GM12878 (cell line): ENCODE measurements around the gene ZNF385C. TPM values are rescaled to one million over a fixed set of nuclear protein-coding genes. Genes with fewer than 3 reads are reported as not detected.
A peak's percentile ranks its signal among the peaks of the same experiment; 100 is the strongest.

ENCODE experiments used
- ATAC-seq: fragments of 200-7000 bp; cut with Tn5 transposase; 3 replicates; pipeline ENCODE4 v1.9.1; 2020; ENCODE audit warnings: mild to moderate bottlenecking, moderate library complexity
- BruUV-seq: library from RNA; stranded (reverse); fragments of 400-500 nt; replicated peaks from 2 replicates; lab custom pipeline; 2021; lab: Mats Ljungman, UMichigan
- CTCF ChIA-PET: fragments of 300-600 bp; sonication (Branson Sonifier 250); formaldehyde crosslinking; extraction: SDS; loops from one replicate; lab custom pipeline; 2021; ENCODE audit warnings: inconsistent platforms; lab: Yijun Ruan, JAX
- POLR2A ChIA-PET: fragments of 350-600 bp; formaldehyde crosslinking; extraction: SDS; loops from one replicate; lab custom pipeline; 2021; ENCODE audit warnings: inconsistent platforms; lab: Charles Lee
- RAD21 ChIA-PET: fragments of 300-600 bp; sonication (Branson Sonifier 250); formaldehyde crosslinking; loops from one replicate; lab custom pipeline; 2023; ENCODE audit warnings: antibody characterized with exemption; ENCODE audit not compliant: unreplicated experiment; lab: Charles Lee
- SMC1A ChIA-PET: fragments of 300-600 bp; sonication (Branson Sonifier 250); formaldehyde crosslinking; loops from one replicate; lab custom pipeline; 2023; ENCODE audit not compliant: unreplicated experiment, uncharacterized antibody; lab: Charles Lee
- DNase-seq: peaks from one replicate; pipeline ENCODE4 v3.0.0-alpha.2; 2011; ENCODE audit warnings: low read depth, low spot score
- FAIRE-seq: peaks from 3 replicates; lab custom pipeline; 2011; peaks lifted over from hg19 to GRCh38; lab: Jason Lieb, UNC
- H2AFZ ChIP-seq: 2 replicates; pipeline ENCODE4 v1.6.0; 2011; ENCODE audit warnings: low read depth, low read length, control low read depth; ENCODE audit not compliant: control insufficient read depth
- H3K27ac ChIP-seq: 2 replicates; pipeline ENCODE4 v1.5.1; 2011; ENCODE audit warnings: control low read depth; ENCODE audit not compliant: control insufficient read depth, insufficient read depth
- H3K27me3 ChIP-seq, 2 experiments: replicated peaks in 1 of 2; 2 replicates each; pipeline versions ENCODE4 v1.6.0 to v1.6.1; 2011; ENCODE audit warnings: low read length in 1 of 2; ENCODE audit not compliant: control insufficient read depth in 2 of 2, insufficient read depth in 2 of 2
- H3K36me3 ChIP-seq, 2 experiments: 2 replicates each; pipeline ENCODE4 v1.5.1; 2011; ENCODE audit warnings: low read length in 1 of 2; ENCODE audit not compliant: control insufficient read depth in 2 of 2, insufficient read depth in 2 of 2
- H3K4me1 ChIP-seq: 2 replicates; pipeline ENCODE4 v1.6.1; 2011; ENCODE audit warnings: mild to moderate bottlenecking, low read length, moderate library complexity, mixed read lengths; ENCODE audit not compliant: control insufficient read depth, insufficient read depth
- H3K4me2 ChIP-seq: 2 replicates; pipeline ENCODE4 v1.6.0; 2011; ENCODE audit warnings: control low read depth; ENCODE audit not compliant: control insufficient read depth, insufficient read depth
- H3K4me3 ChIP-seq: fragments of 200-600 bp; sonication (generic); 2 replicates; pipeline ENCODE4 v1.5.1; 2016
- H3K79me2 ChIP-seq: 2 replicates; pipeline ENCODE4 v1.6.0; 2011; ENCODE audit warnings: low read length; ENCODE audit not compliant: control insufficient read depth, insufficient read depth
- H3K9ac ChIP-seq: 2 replicates; pipeline ENCODE4 v1.8.0; 2011; ENCODE audit warnings: low read length, control low read depth, mixed read lengths; ENCODE audit not compliant: control insufficient read depth, insufficient read depth
- H3K9me3 ChIP-seq: replicated peaks from 3 replicates; pipeline ENCODE4 v1.5.1; 2011; ENCODE audit warnings: mild to moderate bottlenecking, low read length; ENCODE audit not compliant: control insufficient read depth, insufficient read depth
- H4K20me1 ChIP-seq: 2 replicates; pipeline ENCODE4 v1.6.0; 2011; ENCODE audit not compliant: control insufficient read depth, insufficient read depth
- GABPA ChIP-seq: IDR thresholded peaks from 2 replicates; pipeline ENCODE4 v1.6.1; 2014; ENCODE audit warnings: antibody characterized with exemption, low read depth, mild to moderate bottlenecking, inconsistent platforms
- HDAC2 ChIP-seq: fragments of 200-600 bp; sonication (generic); IDR thresholded peaks from 2 replicates; pipeline ENCODE4 v1.6.1; 2017
- SREBF2 ChIP-seq: IDR thresholded peaks from 2 replicates; pipeline ENCODE4 v1.6.1; 2012; ENCODE audit warnings: mild to moderate bottlenecking, low read length
- ZBTB11 ChIP-seq: fragments of 450-650 bp; formaldehyde crosslinking; IDR thresholded peaks from 2 replicates; pipeline ENCODE4 v1.5.0; 2022; ENCODE audit warnings: mild to moderate bottlenecking, missing genetic modification characterization
- ZZZ3 ChIP-seq: IDR thresholded peaks from 2 replicates; pipeline ENCODE4 v1.6.1; 2011; ENCODE audit warnings: low read depth; ENCODE audit not compliant: control insufficient read depth, insufficient read length
- WGBS: methylation state at CpG from one replicate; pipeline ENCODE4 v1.1.6; 2016; ENCODE audit warnings: low lambda C conversion rate; ENCODE audit not compliant: insufficient replicate concordance, insufficient coverage; ENCODE audit errors: missing lambda C conversion rate; 5-methylcytosine and 5-hydroxymethylcytosine counted together
- in situ Hi-C: fragments of 300-500 bp; cut with MboI; formaldehyde crosslinking; loops from 9 replicates; pipeline ENCODE4 v1.14.3; 2018; ENCODE audit warnings: mixed read lengths
- intact Hi-C: fragments of 100-400 bp; cut with micrococcal nuclease; formaldehyde crosslinking; loops from one replicate; pipeline ENCODE4 v1.14.2; 2022; ENCODE audit not compliant: unreplicated experiment
- polyA plus RNA-seq, 11 experiments: library from polyadenylated mRNA; depleted of rRNA in 4 of 11; unstranded in 6 of 11; stranded (reverse) in 5 of 11; fragments of >200 nt; fragmentation: Nextera tagmentation in 4 of 11; fragmentation: Illumina TruSeq in 1 of 11; extraction: Ambion mirVana in 4 of 11; extraction: Trizol in 1 of 11; gene quantifications; 1 replicate in 1 of 11; 2 replicates in 10 of 11; pipeline versions ENCODE4 v1.2.1 to v1.2.3, GENCODE V29; 2011 to 2016; ENCODE audit warnings: inconsistent platforms in 2 of 11, missing spikeins in 2 of 11, low read depth in 1 of 11
- total RNA-seq, 4 experiments: library from RNA; depleted of rRNA in 3 of 4; stranded (reverse); fragments of >200 nt in 3 of 4; fragmentation: Illumina TruSeq in 1 of 4; extraction: Trizol in 1 of 4; gene quantifications; 2 replicates each; pipeline versions ENCODE4 v1.2.1 to v1.2.3, GENCODE V29; 2013 to 2021
- TF ChIP-seq, protein P1 (sequence below): fragments of 450-650 bp; IDR thresholded peaks from 2 replicates; pipeline ENCODE4 v1.6.1; 2016; ENCODE audit warnings: mild to moderate bottlenecking
- TF ChIP-seq, protein P2 (sequence below): IDR thresholded peaks from 2 replicates; pipeline ENCODE4 v1.6.1; 2012; ENCODE audit warnings: improper control_type of control experiment, low read depth, low read length; ENCODE audit not compliant: insufficient replicate concordance
- TF ChIP-seq, protein P3 (sequence below): fragments of 450-650 bp; IDR thresholded peaks from 2 replicates; pipeline ENCODE4 v1.6.1; 2017; ENCODE audit warnings: mild to moderate bottlenecking, low read depth, inconsistent platforms; ENCODE audit not compliant: poor library complexity, severe bottlenecking

ZNF385C gene
- total and polyA plus RNA-seq, 10 of the 15 experiments (the other 5 are each of a cell fraction or from before 2014, with no cell fraction given), result 0.06 to 0.20 (median 0.07) TPM; not detected in 5

DNA sequence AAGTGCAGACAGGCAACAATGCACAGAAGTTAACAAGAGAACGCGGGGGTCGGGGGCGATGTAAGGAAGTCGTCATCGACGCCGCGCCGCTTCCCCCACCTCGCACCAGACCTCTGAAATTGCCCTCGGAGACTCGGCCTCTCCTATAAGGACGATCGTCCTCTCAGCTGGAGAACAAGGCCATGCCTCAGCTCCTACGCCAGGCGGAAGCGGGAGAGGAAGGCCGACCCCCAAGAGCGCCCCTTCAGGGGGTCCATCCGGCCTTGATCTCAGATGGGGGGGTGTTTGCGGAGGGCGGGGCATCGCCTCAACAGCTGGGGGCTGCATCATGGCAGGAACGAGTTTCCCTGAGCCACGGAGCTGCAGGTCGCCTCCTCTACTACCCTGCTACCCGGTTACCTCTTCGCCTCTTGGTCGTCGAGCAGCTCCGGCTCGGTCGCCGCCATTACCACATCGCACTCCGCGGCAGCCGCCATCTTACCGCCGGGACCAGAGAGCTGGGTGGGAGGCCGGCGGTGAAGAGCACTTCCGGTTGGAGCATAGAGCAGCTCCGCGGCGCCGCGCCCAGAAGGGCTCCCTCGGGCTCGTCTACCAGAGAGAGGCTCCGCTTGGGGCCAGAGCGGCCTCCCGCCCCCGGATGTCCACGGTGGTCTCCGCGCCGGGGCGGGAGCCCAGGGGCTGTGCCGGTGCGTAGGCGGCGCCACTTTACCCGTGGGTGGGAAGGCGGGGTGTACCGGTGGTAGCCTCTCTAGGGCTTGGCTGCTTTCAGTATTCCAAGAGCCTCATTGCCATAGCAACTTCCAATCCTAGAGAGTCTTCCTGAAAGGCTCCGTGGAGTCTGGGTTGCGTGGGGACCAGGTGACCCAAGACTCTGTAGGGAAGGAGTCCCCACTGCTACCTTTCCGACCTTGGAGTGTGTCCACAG lies 81.1 kb downstream of the ZNF385C start, which contains the start of gene DNAJC7:
DNAJC7 (minus strand) TSS at position 499 of the 925 bp plus-strand sequence; CDS start at position 476, 23 bp downstream.
- Histone ChIP-seq H3K4me2 (peak within 1 kb of the TSS; percentile 97), H3K4me3 (peak within 1 kb of the TSS; percentile 85), H3K36me3 (no peaks in the 10 kb centered on the region; a peak in 1 of 4 replicates), H3K27me3 (no peaks in the 10 kb centered on the region), H3K79me2 (peaks cover 70% of the 10 kb centered on the region), H2AFZ (peak within 1 kb of the TSS; percentile 95), H3K9ac (peak within 1 kb of the TSS; percentile 99), H3K4me1 (peaks cover 23% of the 10 kb centered on the region), H3K9me3 (no peaks in the 10 kb centered on the region), H4K20me1 (no peaks in the 10 kb centered on the region), H3K27ac (peak within 1 kb of the TSS; percentile 97)
- ChIA-PET RAD21 (interaction anchor here (0.6 to 6.6 kb wide), 13 partner anchors 9 to 164 kb away, joined by 3 to 53 read pairs (median 5); partner anchors contain the start of genes ACLY, CNP and DHX58), POLR2A (interaction anchor here (0.5 to 3.2 kb wide), 18 partner anchors 13 to 164 kb away, joined by 3 to 45 read pairs (median 4); partner anchors contain the start of genes ACLY, CNP, DHX58 and KAT2A), SMC1A (interaction anchor here (0.7 to 2.5 kb wide), 10 partner anchors 8 to 176 kb away, joined by 3 to 19 read pairs (median 4); partner anchors contain the start of genes CNP and DHX58), CTCF (interaction anchor here (0.6 to 5.6 kb wide), 20 partner anchors 9 to 389 kb away, joined by 3 to 85 read pairs (median 5); partner anchors contain the start of genes ACLY, CNP, DHX58 and KCNH4)
- WGBS, result 1% methylated on average over 68 of the region's 70 CpGs
- BruUV-seq, result TSS peak; percentile 80
- in situ Hi-C loops (loop anchor here (25.0 kb wide), 1 partner anchor 1195 kb away; the partner anchor contains the start of gene TMEM106A), intact Hi-C loops (loop anchor here (2.0 kb wide), 1 partner anchor 50 kb away; the partner anchor contains the start of gene CNP)
- peak; percentile 53 for DNase-seq
- ATAC-seq, result peak; percentile 91
- peak; percentile 27 for FAIRE-seq
- TF ChIP-seq, protein P1, sequence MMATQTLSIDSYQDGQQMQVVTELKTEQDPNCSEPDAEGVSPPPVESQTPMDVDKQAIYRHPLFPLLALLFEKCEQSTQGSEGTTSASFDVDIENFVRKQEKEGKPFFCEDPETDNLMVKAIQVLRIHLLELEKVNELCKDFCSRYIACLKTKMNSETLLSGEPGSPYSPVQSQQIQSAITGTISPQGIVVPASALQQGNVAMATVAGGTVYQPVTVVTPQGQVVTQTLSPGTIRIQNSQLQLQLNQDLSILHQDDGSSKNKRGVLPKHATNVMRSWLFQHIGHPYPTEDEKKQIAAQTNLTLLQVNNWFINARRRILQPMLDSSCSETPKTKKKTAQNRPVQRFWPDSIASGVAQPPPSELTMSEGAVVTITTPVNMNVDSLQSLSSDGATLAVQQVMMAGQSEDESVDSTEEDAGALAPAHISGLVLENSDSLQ, result 0 out of 2 replicates have a peak, but pooled peaks have one; percentile 23
- TF ChIP-seq ZBTB11 (CRISPR knock-in tag), result peak; percentile 71
- TF ChIP-seq ZZZ3, result no peak
- no peak for TF ChIP-seq SREBF2
- TF ChIP-seq, protein P2, sequence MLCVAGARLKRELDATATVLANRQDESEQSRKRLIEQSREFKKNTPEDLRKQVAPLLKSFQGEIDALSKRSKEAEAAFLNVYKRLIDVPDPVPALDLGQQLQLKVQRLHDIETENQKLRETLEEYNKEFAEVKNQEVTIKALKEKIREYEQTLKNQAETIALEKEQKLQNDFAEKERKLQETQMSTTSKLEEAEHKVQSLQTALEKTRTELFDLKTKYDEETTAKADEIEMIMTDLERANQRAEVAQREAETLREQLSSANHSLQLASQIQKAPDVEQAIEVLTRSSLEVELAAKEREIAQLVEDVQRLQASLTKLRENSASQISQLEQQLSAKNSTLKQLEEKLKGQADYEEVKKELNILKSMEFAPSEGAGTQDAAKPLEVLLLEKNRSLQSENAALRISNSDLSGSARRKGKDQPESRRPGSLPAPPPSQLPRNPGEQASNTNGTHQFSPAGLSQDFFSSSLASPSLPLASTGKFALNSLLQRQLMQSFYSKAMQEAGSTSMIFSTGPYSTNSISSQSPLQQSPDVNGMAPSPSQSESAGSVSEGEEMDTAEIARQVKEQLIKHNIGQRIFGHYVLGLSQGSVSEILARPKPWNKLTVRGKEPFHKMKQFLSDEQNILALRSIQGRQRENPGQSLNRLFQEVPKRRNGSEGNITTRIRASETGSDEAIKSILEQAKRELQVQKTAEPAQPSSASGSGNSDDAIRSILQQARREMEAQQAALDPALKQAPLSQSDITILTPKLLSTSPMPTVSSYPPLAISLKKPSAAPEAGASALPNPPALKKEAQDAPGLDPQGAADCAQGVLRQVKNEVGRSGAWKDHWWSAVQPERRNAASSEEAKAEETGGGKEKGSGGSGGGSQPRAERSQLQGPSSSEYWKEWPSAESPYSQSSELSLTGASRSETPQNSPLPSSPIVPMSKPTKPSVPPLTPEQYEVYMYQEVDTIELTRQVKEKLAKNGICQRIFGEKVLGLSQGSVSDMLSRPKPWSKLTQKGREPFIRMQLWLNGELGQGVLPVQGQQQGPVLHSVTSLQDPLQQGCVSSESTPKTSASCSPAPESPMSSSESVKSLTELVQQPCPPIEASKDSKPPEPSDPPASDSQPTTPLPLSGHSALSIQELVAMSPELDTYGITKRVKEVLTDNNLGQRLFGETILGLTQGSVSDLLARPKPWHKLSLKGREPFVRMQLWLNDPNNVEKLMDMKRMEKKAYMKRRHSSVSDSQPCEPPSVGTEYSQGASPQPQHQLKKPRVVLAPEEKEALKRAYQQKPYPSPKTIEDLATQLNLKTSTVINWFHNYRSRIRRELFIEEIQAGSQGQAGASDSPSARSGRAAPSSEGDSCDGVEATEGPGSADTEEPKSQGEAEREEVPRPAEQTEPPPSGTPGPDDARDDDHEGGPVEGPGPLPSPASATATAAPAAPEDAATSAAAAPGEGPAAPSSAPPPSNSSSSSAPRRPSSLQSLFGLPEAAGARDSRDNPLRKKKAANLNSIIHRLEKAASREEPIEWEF, result no peak
- TF ChIP-seq, protein P3, sequence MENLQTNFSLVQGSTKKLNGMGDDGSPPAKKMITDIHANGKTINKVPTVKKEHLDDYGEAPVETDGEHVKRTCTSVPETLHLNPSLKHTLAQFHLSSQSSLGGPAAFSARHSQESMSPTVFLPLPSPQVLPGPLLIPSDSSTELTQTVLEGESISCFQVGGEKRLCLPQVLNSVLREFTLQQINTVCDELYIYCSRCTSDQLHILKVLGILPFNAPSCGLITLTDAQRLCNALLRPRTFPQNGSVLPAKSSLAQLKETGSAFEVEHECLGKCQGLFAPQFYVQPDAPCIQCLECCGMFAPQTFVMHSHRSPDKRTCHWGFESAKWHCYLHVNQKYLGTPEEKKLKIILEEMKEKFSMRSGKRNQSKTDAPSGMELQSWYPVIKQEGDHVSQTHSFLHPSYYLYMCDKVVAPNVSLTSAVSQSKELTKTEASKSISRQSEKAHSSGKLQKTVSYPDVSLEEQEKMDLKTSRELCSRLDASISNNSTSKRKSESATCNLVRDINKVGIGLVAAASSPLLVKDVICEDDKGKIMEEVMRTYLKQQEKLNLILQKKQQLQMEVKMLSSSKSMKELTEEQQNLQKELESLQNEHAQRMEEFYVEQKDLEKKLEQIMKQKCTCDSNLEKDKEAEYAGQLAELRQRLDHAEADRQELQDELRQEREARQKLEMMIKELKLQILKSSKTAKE, result no peak
- no peak for TF ChIP-seq HDAC2
- TF ChIP-seq GABPA, result peak; percentile 87
